ENCODE data around the gene FAT1. TPM values are rescaled to one million over a fixed set of nuclear protein-coding genes. Genes with fewer than 3 reads are reported as not detected.

Gene FAT1
- total RNA-seq, 1 donor from 2014 or later: 67.7 TPM

- Mint-ChIP-seq H3K9me3 (ENCODE audit: unreplicated experiment) (no peaks in the 10 kb centered on the region), H3K27me3 (ENCODE audit: unreplicated experiment) (peaks cover 3% of the 10 kb centered on the region), H3K27ac (ENCODE audit: unreplicated experiment) (no peak overlapping the region), H3K4me3 (ENCODE audit: unreplicated experiment) (no peak overlapping the region), H3K36me3 (ENCODE audit: low read depth, unreplicated experiment) (peaks cover 3% of the 10 kb centered on the region), H3K4me1 (ENCODE audit: unreplicated experiment) (peaks cover 5% of the 10 kb centered on the region)
- DNase-seq (ENCODE audit: low spot score): no peak
- TF ChIP-seq CTCF (IDR thresholded peaks at IDR 0.05; ENCODE audit: unreplicated experiment): no peak
These were observed 105.7 kb downstream of the FAT1 start for GRCh38 chr4:186617921-186618320.

- H3K36me3 Mint-ChIP-seq (ENCODE audit: low read depth, unreplicated experiment): peaks cover 13% of the 10 kb centered on the region
- DNase-seq (ENCODE audit: low spot score): no peak
- peaks cover 2% of the 10 kb centered on the region for H3K4me1 Mint-ChIP-seq (ENCODE audit: unreplicated experiment)
- H3K27me3 Mint-ChIP-seq (ENCODE audit: unreplicated experiment): no peaks in the 10 kb centered on the region
- H3K9me3 Mint-ChIP-seq (ENCODE audit: unreplicated experiment): no peaks in the 10 kb centered on the region
- no peak for TF ChIP-seq CTCF (IDR thresholded peaks at IDR 0.05; ENCODE audit: unreplicated experiment)
- no peak overlapping the region for H3K27ac Mint-ChIP-seq (ENCODE audit: unreplicated experiment)
- no peak overlapping the region for H3K4me3 Mint-ChIP-seq (ENCODE audit: unreplicated experiment)
These were observed 116.2 kb downstream of the FAT1 start for GRCh38 chr4:186607490-186607889.

DNA sequence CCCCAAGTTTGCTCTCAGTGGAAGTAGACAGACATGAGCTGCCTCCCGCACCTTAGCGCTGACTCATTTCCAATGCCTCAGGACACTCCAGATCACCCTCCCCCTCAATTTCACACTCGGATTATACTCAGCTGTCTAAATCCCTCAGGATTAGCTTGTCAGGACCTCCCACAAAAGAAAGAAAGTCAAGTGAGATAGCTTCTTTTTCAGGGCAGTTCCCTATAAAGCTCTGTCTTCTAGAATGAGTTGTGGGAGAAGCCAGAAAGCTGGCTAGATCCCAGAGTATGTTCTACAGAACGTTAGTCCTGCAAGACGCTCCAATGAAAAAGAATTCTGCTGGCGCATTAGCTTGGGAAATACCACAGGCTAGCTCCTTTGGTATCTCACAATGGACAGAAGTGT, 117.1 kb downstream of the FAT1 start:
- no peak for TF ChIP-seq CTCF (IDR thresholded peaks at IDR 0.05; ENCODE audit: unreplicated experiment)
- no peak for DNase-seq (ENCODE audit: low spot score)
- Mint-ChIP-seq H3K9me3 (ENCODE audit: unreplicated experiment) (no peaks in the 10 kb centered on the region), H3K27ac (ENCODE audit: unreplicated experiment) (no peak overlapping the region), H3K36me3 (ENCODE audit: low read depth, unreplicated experiment) (peaks cover 16% of the 10 kb centered on the region), H3K4me3 (ENCODE audit: unreplicated experiment) (no peak overlapping the region), H3K4me1 (ENCODE audit: unreplicated experiment) (peaks cover 2% of the 10 kb centered on the region), H3K27me3 (ENCODE audit: unreplicated experiment) (no peaks in the 10 kb centered on the region)

- Mint-ChIP-seq H3K27ac (ENCODE audit: unreplicated experiment) (no peak overlapping the region), H3K36me3 (ENCODE audit: low read depth, unreplicated experiment) (peaks cover 16% of the 10 kb centered on the region), H3K4me3 (ENCODE audit: unreplicated experiment) (no peak overlapping the region), H3K4me1 (ENCODE audit: unreplicated experiment) (peaks cover 2% of the 10 kb centered on the region), H3K9me3 (ENCODE audit: unreplicated experiment) (no peaks in the 10 kb centered on the region), H3K27me3 (ENCODE audit: unreplicated experiment) (no peaks in the 10 kb centered on the region)
- no peak for DNase-seq (ENCODE audit: low spot score)
- no peak for TF ChIP-seq CTCF (IDR thresholded peaks at IDR 0.05; ENCODE audit: unreplicated experiment)
These were observed 118.3 kb downstream of the FAT1 start for GRCh38 chr4:186605261-186605865.

DNA sequence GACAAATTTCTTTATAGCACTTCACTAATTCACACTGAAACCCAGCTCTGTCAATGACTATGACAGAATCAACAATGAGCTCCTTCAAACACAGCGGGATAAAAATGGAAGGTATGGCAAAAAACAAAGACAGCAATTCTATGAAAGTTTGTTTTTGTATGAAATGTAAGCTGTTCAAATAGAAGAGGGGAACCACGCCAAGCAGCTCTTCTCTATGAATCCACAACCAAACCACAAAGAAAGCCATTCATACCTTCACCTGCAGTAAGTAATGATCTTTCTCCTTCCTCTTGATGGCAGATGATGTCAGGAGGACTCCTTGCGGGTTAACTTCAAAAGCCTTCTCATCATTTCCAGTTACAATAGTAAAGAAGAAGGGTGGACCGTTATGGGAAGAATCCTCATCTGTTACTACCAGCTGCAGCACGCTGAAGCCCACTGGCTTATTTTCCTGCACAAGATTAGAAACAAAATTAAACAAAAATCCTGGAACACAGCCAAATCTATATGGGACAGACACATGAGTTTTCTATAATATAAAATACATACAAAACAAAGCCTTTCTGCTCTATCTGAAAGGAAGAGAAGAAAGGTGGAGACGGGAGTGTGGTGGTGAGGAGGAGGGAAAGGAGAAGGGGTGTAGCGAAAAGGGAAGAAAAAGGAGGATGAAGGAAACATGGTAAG, 119.4 kb downstream of the FAT1 start:
- DNase-seq (ENCODE audit: low spot score): no peak
- TF ChIP-seq CTCF (IDR thresholded peaks at IDR 0.05; ENCODE audit: unreplicated experiment): no peak
- Mint-ChIP-seq H3K9me3 (ENCODE audit: unreplicated experiment) (no peaks in the 10 kb centered on the region), H3K36me3 (ENCODE audit: low read depth, unreplicated experiment) (peaks cover 16% of the 10 kb centered on the region), H3K4me1 (ENCODE audit: unreplicated experiment) (peaks cover 2% of the 10 kb centered on the region), H3K27me3 (ENCODE audit: unreplicated experiment) (no peaks in the 10 kb centered on the region), H3K4me3 (ENCODE audit: unreplicated experiment) (peak overlapping the region; percentile 12), H3K27ac (ENCODE audit: unreplicated experiment) (no peak overlapping the region)
